ENCODE data around the gene ZNF410. TPM values are rescaled to one million over a fixed set of nuclear protein-coding genes. Genes with fewer than 3 reads are reported as not detected.
A peak's percentile ranks its signal among the peaks of the same experiment; 100 is the strongest.
"Not testable (repeated sequence)": the region's sequence is repeated elsewhere in the genome, so short reads cannot be mapped to it uniquely, and the experiment has no call there.

The ZNF410 gene
- total RNA-seq, 2 donors from 2014 or later: 60.5 to 63.1 TPM

- H3K27ac Mint-ChIP-seq: no peak overlapping the region
- ATAC-seq (replicated peaks): no peak
- H3K4me1 Mint-ChIP-seq: no peaks in the 10 kb centered on the region
- no peaks in the 10 kb centered on the region for H3K9me3 Mint-ChIP-seq
- H3K4me3 Mint-ChIP-seq: no peak overlapping the region
- peaks cover 5% of the 10 kb centered on the region for H3K36me3 Mint-ChIP-seq (ENCODE audit: low read depth)
- no peaks in the 10 kb centered on the region for H3K27me3 Mint-ChIP-seq
Measured at GRCh38 chr14:73870525-73871235, 16.0 kb upstream of the ZNF410 start.

DNA sequence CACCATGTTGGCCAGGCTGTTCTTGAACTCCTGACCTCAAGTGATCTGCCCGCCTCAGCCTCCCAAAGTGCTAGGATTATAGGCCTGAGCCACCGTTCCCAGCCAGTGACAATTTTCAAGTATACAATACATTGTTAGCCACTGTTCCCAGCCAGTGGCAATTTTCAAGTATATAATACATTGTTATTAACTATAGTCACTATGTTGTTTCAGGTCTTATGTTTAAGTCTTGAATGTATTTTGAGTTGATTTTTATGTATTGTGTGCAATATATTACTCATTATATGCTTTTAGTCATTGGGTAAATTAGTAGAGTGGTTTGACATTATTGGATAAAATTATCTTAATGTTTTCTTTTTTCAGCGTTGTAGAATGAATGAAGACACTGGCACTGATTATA is 13.0 kb upstream of the ZNF410 start:
- Mint-ChIP-seq H3K4me1 (no peaks in the 10 kb centered on the region), H3K27me3 (no peaks in the 10 kb centered on the region), H3K36me3 (ENCODE audit: low read depth) (no peaks in the 10 kb centered on the region), H3K9me3 (no peaks in the 10 kb centered on the region), H3K4me3 (no peak overlapping the region), H3K27ac (no peak overlapping the region)
- ATAC-seq (replicated peaks): no peak

- no peak overlapping the region for H3K4me3 Mint-ChIP-seq
- H3K27me3 Mint-ChIP-seq: no peaks in the 10 kb centered on the region
- no peaks in the 10 kb centered on the region for H3K36me3 Mint-ChIP-seq (ENCODE audit: low read depth)
- no peaks in the 10 kb centered on the region for H3K9me3 Mint-ChIP-seq
- H3K4me1 Mint-ChIP-seq: no peaks in the 10 kb centered on the region
- ATAC-seq (replicated peaks): no peak
- H3K27ac Mint-ChIP-seq: no peak overlapping the region
Measured at GRCh38 chr14:73877790-73878189, 8.9 kb upstream of the ZNF410 start.

DNA sequence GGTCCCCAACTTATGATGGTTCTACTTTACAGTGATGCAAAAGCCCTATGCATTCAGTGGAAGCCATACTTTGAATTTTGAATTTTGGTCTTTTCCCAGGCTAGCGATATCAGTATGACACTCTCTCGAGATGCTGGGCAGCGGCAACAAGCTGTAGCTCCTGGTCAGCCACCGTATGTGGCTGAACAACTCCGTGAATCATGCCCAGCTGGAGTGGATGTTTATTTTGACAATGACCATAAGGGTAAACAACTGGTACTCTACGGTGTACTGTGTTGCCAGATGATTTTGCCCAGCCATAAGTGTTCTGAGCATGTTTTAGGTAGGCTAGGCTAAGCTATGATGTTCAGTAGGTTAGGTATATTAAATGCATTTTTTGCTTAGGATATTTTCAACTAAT is 8.2 kb upstream of the ZNF410 start:
- H3K9me3 Mint-ChIP-seq: no peaks in the 10 kb centered on the region
- no peak overlapping the region for H3K4me3 Mint-ChIP-seq
- H3K36me3 Mint-ChIP-seq (ENCODE audit: low read depth): no peaks in the 10 kb centered on the region
- ATAC-seq (replicated peaks): no peak
- no peaks in the 10 kb centered on the region for H3K4me1 Mint-ChIP-seq
- H3K27me3 Mint-ChIP-seq: no peaks in the 10 kb centered on the region
- no peak overlapping the region for H3K27ac Mint-ChIP-seq

DNA sequence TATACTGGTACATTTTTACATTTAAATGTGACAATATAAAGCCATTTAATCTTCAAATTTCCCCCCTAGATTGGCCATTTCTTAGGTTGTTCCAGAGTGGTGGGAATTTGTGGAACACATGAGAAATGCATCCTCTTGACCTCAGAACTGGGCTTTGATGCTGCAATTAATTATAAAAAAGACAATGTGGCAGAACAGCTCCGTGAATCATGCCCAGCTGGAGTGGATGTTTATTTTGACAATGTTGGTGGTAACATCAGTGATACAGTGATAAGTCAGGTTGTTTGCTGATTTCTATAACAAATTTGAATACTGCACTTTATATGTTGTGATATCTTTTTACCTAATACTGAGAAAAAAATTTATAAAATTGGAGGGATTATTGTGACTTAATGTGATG is 7.6 kb upstream of the ZNF410 start:
- H3K4me1 Mint-ChIP-seq: no peaks in the 10 kb centered on the region
- no peak overlapping the region for H3K27ac Mint-ChIP-seq
- H3K36me3 Mint-ChIP-seq (ENCODE audit: low read depth): no peaks in the 10 kb centered on the region
- no peak overlapping the region for H3K4me3 Mint-ChIP-seq
- H3K27me3 Mint-ChIP-seq: no peaks in the 10 kb centered on the region
- ATAC-seq (replicated peaks): no peak
- no peaks in the 10 kb centered on the region for H3K9me3 Mint-ChIP-seq

DNA sequence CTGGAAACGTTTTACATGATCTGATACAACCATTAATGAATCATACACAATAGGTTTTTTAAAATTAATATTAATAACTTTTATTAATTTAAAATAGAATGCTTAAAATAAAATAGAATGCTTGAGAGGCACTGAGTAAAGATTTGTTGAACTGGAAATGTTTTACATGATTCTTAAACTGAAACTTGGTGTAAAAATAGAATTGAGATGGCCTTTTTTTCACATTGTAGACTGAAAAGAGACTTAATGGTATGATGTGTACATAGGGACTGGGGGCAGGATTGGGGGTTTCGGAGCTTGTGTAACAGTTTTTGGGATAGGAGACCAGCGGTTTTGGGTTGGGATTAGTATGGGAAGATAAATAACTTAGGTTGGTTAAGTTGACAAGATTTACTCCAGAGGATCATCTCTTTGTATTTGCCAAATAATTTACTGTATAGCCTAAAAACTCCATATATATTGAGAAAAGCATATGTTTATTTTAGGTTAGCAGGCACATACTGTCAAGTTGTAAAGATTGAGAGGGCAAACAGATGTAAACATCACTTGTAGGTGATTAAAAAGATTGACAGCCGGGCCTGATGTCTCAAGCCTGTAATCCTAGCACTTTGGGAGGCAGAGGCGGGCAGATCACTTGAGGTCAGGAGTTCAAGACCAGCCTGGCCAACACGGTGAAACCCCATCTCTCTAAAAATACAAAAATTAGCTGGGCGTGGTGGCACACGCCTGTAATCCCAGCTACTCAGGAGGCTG is 2.0 kb upstream of the ZNF410 start:
- H3K4me1 Mint-ChIP-seq: peaks cover 33% of the 10 kb centered on the region
- H3K36me3 Mint-ChIP-seq (ENCODE audit: low read depth): peaks cover 42% of the 10 kb centered on the region
- H3K27ac Mint-ChIP-seq: peak overlapping the region; percentile 99
- no peaks in the 10 kb centered on the region for H3K27me3 Mint-ChIP-seq
- no peak for ATAC-seq (replicated peaks)
- H3K4me3 Mint-ChIP-seq: peak overlapping the region; percentile 92
- H3K9me3 Mint-ChIP-seq: no peaks in the 10 kb centered on the region

GRCh38 chr14:73887318-73887616 is 608 bp downstream of the ZNF410 start:
- Mint-ChIP-seq H3K27ac (peak overlapping the region; percentile 99), H3K4me1 (peaks cover 38% of the 10 kb centered on the region), H3K36me3 (ENCODE audit: low read depth) (peaks cover 64% of the 10 kb centered on the region), H3K9me3 (no peaks in the 10 kb centered on the region), H3K27me3 (no peaks in the 10 kb centered on the region), H3K4me3 (peak overlapping the region; percentile 92)
- ATAC-seq (replicated peaks): no peak

DNA sequence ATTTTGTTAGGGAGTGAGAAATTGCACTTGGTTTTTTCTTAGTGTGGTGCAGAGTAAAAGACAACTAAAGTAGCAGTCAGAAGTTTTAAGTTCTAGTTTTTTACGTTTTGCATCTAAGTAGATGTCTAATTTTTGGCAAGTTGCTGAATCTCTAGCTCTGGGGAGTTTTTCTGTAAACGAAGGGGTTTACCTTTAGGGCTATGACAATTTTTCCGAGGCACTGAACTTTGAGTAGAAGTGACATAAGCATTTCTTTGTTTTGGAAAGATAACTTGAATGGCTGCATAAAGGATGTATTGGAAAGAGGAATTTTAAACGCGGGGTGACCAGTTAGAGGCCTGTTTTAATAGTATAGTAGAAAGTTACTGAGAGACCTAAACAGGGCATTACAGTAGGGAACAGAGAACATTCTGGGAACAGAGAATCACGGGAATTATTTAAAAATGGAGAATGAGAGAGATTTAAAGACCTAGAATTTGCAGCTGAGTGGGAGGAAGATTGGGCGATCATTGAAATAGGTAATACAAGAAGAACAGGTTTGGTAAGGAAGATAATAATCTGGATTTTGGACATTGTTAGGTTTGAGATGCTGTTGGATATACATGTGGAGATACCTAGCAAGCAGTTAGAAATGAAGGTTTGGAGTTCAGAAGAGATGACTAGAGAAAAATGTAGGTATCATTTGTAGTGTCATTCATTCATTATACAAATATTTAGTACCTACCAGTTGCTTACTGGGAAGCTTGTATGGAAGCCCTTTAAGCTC is 1.2 kb downstream of the ZNF410 start:
- H3K36me3 Mint-ChIP-seq (ENCODE audit: low read depth): peaks cover 70% of the 10 kb centered on the region
- H3K9me3 Mint-ChIP-seq: no peaks in the 10 kb centered on the region
- H3K27ac Mint-ChIP-seq: peak overlapping the region; percentile 99
- no peak for ATAC-seq (replicated peaks)
- peaks cover 38% of the 10 kb centered on the region for H3K4me1 Mint-ChIP-seq
- peak overlapping the region; percentile 92 for H3K4me3 Mint-ChIP-seq
- H3K27me3 Mint-ChIP-seq: no peaks in the 10 kb centered on the region

DNA sequence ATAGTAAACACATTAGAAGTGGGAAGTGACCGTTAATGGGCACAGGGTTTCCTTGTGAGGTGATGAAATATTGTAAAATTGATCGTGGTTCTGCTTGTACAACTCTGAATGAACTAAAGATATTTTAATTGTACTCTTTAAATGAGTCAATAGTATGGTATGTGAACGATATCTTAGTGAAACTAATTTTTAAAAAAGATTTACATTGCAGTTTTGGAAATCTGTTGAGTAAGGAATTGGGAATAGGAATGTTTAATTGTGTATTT is 1.7 kb downstream of the ZNF410 start:
- peaks cover 38% of the 10 kb centered on the region for H3K4me1 Mint-ChIP-seq
- no peaks in the 10 kb centered on the region for H3K9me3 Mint-ChIP-seq
- peaks cover 75% of the 10 kb centered on the region for H3K36me3 Mint-ChIP-seq (ENCODE audit: low read depth)
- H3K4me3 Mint-ChIP-seq: peak overlapping the region; percentile 92
- no peaks in the 10 kb centered on the region for H3K27me3 Mint-ChIP-seq
- peak overlapping the region; percentile 99 for H3K27ac Mint-ChIP-seq
- no peak for ATAC-seq (replicated peaks)

DNA sequence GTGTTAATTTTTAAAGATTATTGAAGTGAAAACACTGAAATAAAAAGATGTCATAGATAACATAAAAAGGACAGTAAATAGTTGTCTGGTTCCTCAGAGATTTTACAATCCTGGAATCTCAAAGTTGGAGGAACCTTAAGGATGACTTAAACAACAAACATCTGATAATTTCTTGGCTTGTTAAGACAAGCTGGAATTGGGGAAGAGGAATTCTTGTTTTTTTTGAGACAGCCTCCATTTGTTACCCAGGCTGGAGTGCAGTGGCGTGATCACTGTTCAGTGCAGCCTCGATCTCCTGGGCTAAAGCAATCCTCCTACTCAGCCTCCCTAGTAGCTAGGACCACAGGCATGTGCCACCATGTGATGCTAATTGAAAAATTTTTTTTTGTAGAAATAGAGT is 2.3 kb downstream of the ZNF410 start:
- no peak for ATAC-seq (replicated peaks)
- H3K9me3 Mint-ChIP-seq: no peaks in the 10 kb centered on the region
- peaks cover 41% of the 10 kb centered on the region for H3K4me1 Mint-ChIP-seq

GRCh38 chr14:73889376-73889775 is 2.7 kb downstream of the ZNF410 start:
- H3K4me1 Mint-ChIP-seq: peaks cover 41% of the 10 kb centered on the region
- H3K4me3 Mint-ChIP-seq: peak overlapping the region; percentile 92

More for the DNA sequence above, 2.3 kb downstream of the ZNF410 start:
- Mint-ChIP-seq H3K4me3 (peak overlapping the region; percentile 92), H3K27ac (peak overlapping the region; percentile 99), H3K36me3 (ENCODE audit: low read depth) (peaks cover 81% of the 10 kb centered on the region), H3K27me3 (no peaks in the 10 kb centered on the region)

GRCh38 chr14:73894180-73894687 is 7.6 kb downstream of the ZNF410 start:
- ATAC-seq (replicated peaks); H3K4me3 Mint-ChIP-seq; H3K27me3 Mint-ChIP-seq; H3K9me3 Mint-ChIP-seq; H3K27ac Mint-ChIP-seq: not testable (repeated sequence)
- Mint-ChIP-seq H3K4me1 (peaks cover 29% of the 10 kb centered on the region), H3K36me3 (ENCODE audit: low read depth) (peaks cover 96% of the 10 kb centered on the region)

More at GRCh38 chr14:73889376-73889775, 2.7 kb downstream of the ZNF410 start:
- Mint-ChIP-seq H3K27me3 (no peaks in the 10 kb centered on the region), H3K9me3 (no peaks in the 10 kb centered on the region), H3K36me3 (ENCODE audit: low read depth) (peaks cover 85% of the 10 kb centered on the region), H3K27ac (peak overlapping the region; percentile 16)
- ATAC-seq (replicated peaks): no peak

GRCh38 chr14:73895939-73896338 is 9.3 kb downstream of the ZNF410 start:
- peak overlapping the region; percentile 89 for H3K27ac Mint-ChIP-seq
- H3K4me3 Mint-ChIP-seq: no peak overlapping the region
- H3K36me3 Mint-ChIP-seq (ENCODE audit: low read depth): peaks cover 98% of the 10 kb centered on the region
- H3K9me3 Mint-ChIP-seq: no peaks in the 10 kb centered on the region
- H3K27me3 Mint-ChIP-seq: no peaks in the 10 kb centered on the region
- peaks cover 24% of the 10 kb centered on the region for H3K4me1 Mint-ChIP-seq
- no peak for ATAC-seq (replicated peaks)

DNA sequence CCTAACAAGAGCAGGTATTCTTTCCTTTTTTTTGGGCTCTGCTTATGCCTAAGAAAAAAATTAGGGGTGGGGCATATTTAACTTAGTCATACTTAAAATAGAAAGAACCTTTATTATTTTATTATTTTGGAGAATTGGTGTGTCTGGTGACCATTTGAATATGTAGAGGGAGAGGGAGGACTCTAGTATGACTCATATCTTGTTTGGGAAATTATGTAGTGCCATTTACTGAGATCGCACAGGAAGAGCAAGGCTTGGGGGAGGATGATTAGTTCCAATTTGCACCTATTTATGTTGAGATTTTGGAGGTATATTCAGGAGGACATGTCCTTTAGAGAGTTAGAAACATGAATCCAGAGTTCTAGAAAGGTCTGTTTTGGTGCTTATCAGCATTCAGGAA is 9.9 kb downstream of the ZNF410 start:
- Mint-ChIP-seq H3K27ac (peak overlapping the region; percentile 89), H3K4me3 (peak overlapping the region; percentile 16), H3K27me3 (no peaks in the 10 kb centered on the region), H3K9me3 (no peaks in the 10 kb centered on the region), H3K4me1 (peaks cover 24% of the 10 kb centered on the region), H3K36me3 (ENCODE audit: low read depth) (peaks cover 100% of the 10 kb centered on the region)
- ATAC-seq (replicated peaks): peak; percentile 44

GRCh38 chr14:73903028-73903427 is 16.4 kb downstream of the ZNF410 start:
- ATAC-seq (replicated peaks): no peak
- no peaks in the 10 kb centered on the region for H3K4me1 Mint-ChIP-seq
- H3K27me3 Mint-ChIP-seq: no peaks in the 10 kb centered on the region
- H3K27ac Mint-ChIP-seq: no peak overlapping the region
- no peaks in the 10 kb centered on the region for H3K9me3 Mint-ChIP-seq
- no peak overlapping the region for H3K4me3 Mint-ChIP-seq
- peaks cover 100% of the 10 kb centered on the region for H3K36me3 Mint-ChIP-seq (ENCODE audit: low read depth)

All from activated T-helper 17 cell treated with anti-CD3 and anti-CD28 coated beads, Interleukin-2, amount 50 U/mL, for 72 hours (primary cell).